Activated T-cell treated with anti-CD3 and anti-CD28 coated beads, Interleukin-2, amount 50 U/mL, for 72 hours (primary cell): Measurements from ENCODE around the gene ITFG1. TPM values are rescaled to one million over a fixed set of nuclear protein-coding genes. Genes with fewer than 3 reads are reported as not detected.
"Not testable (repeated sequence)": the region's sequence is repeated elsewhere in the genome, so short reads cannot be mapped to it uniquely, and the experiment has no call there.

Source experiments
- ATAC-seq, 2 donors: fragments of 150-1000 bp; cut with Tn5 transposase; replicated peaks in 1 of 2; 2 replicates each; pipeline ENCODE4 v1.10.0; 2021; ENCODE audit warnings: moderate library complexity in 2 of 2, mild to moderate bottlenecking in 1 of 2
- DNase-seq, 2 donors: peaks; one replicate each; pipeline ENCODE4 v3.0.0; 2021 to 2022; ENCODE audit warnings: mixed read lengths in 1 of 2
- H3K27ac Mint-ChIP-seq: one replicate; pipeline ENCODE4 v1.8.0; 2022; ENCODE audit warnings: mild to moderate bottlenecking, moderate library complexity, mixed read lengths
- H3K27me3 Mint-ChIP-seq: one replicate; pipeline ENCODE4 v1.8.0; 2022; ENCODE audit warnings: low read depth, mixed read lengths
- H3K36me3 Mint-ChIP-seq, 2 donors: one replicate each; pipeline ENCODE4 v1.8.0; 2022; ENCODE audit warnings: mixed read lengths in 2 of 2, mild to moderate bottlenecking in 1 of 2; ENCODE audit not compliant: insufficient read depth in 2 of 2
- H3K4me1 Mint-ChIP-seq: one replicate; pipeline ENCODE4 v1.8.0; 2022; ENCODE audit warnings: low read depth, mixed read lengths
- H3K4me3 Mint-ChIP-seq, 2 donors: one replicate each; pipeline ENCODE4 v1.8.0; 2022; ENCODE audit warnings: mild to moderate bottlenecking in 2 of 2, mixed read lengths in 2 of 2, moderate library complexity in 2 of 2
- H3K9me3 Mint-ChIP-seq, 2 donors: one replicate each; pipeline ENCODE4 v1.8.0; 2022; ENCODE audit warnings: mixed read lengths in 2 of 2
- total RNA-seq, 2 donors: library from RNA; stranded (reverse); gene quantifications; one replicate each; pipeline ENCODE4 v1.2.3, GENCODE V29; 2022

Gene ITFG1
- total RNA-seq, 2 donors from 2014 or later, result 23.4 to 27.3 TPM

GRCh38 chr16:47141773-47142485 lies 318.9 kb downstream of the ITFG1 start:
- Mint-ChIP-seq H3K4me1 (peaks cover 39% of the 10 kb centered on the region), H3K27me3 (peaks cover 39% of the 10 kb centered on the region), H3K36me3 (peaks cover 0 to 1% of the 10 kb centered on the region in 2 donors), H3K4me3 (peak overlapping the region; percentile 87 to 95), H3K27ac (peak overlapping the region; percentile 79), H3K9me3 (no peaks in the 10 kb centered on the region)
- DNase-seq, result peak; percentile 85 to 87
- peak; percentile 62 to 63 for ATAC-seq

- DNase-seq, result no peak
- Mint-ChIP-seq H3K4me3 (no peak overlapping the region), H3K9me3 (no peaks in the 10 kb centered on the region), H3K27me3 (peaks cover 35% of the 10 kb centered on the region), H3K27ac (no peak overlapping the region), H3K36me3 (peaks cover 0 to 1% of the 10 kb centered on the region in 2 donors), H3K4me1 (peaks cover 46% of the 10 kb centered on the region)
- no peak for ATAC-seq
These were observed 320.2 kb downstream of the ITFG1 start for GRCh38 chr16:47140686-47141085.

- ATAC-seq, result no peak
- Mint-ChIP-seq H3K4me1 (peaks cover 43% of the 10 kb centered on the region), H3K9me3 (no peaks in the 10 kb centered on the region), H3K27me3 (peaks cover 24% of the 10 kb centered on the region), H3K27ac (peak overlapping the region; percentile 26), H3K36me3 (peaks cover 0 to 1% of the 10 kb centered on the region in 2 donors), H3K4me3 (peak overlapping the region in 1 of 2 donors; percentile 40)
- no peak for DNase-seq
These were observed 321.2 kb downstream of the ITFG1 start for GRCh38 chr16:47139561-47140185.

- DNase-seq, H3K36me3 Mint-ChIP-seq, H3K9me3 Mint-ChIP-seq, ATAC-seq: not testable (repeated sequence)
- H3K4me1 Mint-ChIP-seq, result peaks cover 40% of the 10 kb centered on the region
- peak overlapping the region in 1 of 2 donors; percentile 54 for H3K4me3 Mint-ChIP-seq
- H3K27ac Mint-ChIP-seq, result peak overlapping the region; percentile 87
- H3K27me3 Mint-ChIP-seq, result peaks cover 21% of the 10 kb centered on the region
These were observed 322.9 kb downstream of the ITFG1 start for GRCh38 chr16:47137925-47138324.

GRCh38 chr16:47136099-47136842 lies 324.6 kb downstream of the ITFG1 start:
- H3K27ac Mint-ChIP-seq, result peak overlapping the region; percentile 59
- no peaks in the 10 kb centered on the region for H3K9me3 Mint-ChIP-seq
- ATAC-seq (peak; percentile 56 to 74), DNase-seq (peak in 1 of 2 donors; percentile 27)
- peak overlapping the region in 1 of 2 donors; percentile 51 for H3K4me3 Mint-ChIP-seq
- peaks cover 11% of the 10 kb centered on the region for H3K27me3 Mint-ChIP-seq
- no peaks in the 10 kb centered on the region for H3K36me3 Mint-ChIP-seq
- H3K4me1 Mint-ChIP-seq, result peaks cover 26% of the 10 kb centered on the region

GRCh38 chr16:47134550-47134949 lies 326.3 kb downstream of the ITFG1 start:
- ATAC-seq (no peak), DNase-seq (no peak)
- Mint-ChIP-seq H3K9me3 (no peaks in the 10 kb centered on the region), H3K4me1 (peaks cover 30% of the 10 kb centered on the region), H3K27me3 (peaks cover 5% of the 10 kb centered on the region), H3K27ac (no peak overlapping the region), H3K4me3 (no peak overlapping the region), H3K36me3 (no peaks in the 10 kb centered on the region)

GRCh38 chr16:47132308-47132707 lies 328.6 kb downstream of the ITFG1 start:
- no peaks in the 10 kb centered on the region for H3K36me3 Mint-ChIP-seq
- H3K27ac Mint-ChIP-seq, result no peak overlapping the region
- H3K4me1 Mint-ChIP-seq, result peaks cover 14% of the 10 kb centered on the region
- ATAC-seq (peak in 1 of 2 donors; percentile 24), DNase-seq (no peak)
- peaks cover 0 to 1% of the 10 kb centered on the region in 2 donors for H3K9me3 Mint-ChIP-seq
- H3K27me3 Mint-ChIP-seq, result no peaks in the 10 kb centered on the region
- no peak overlapping the region for H3K4me3 Mint-ChIP-seq

- peak in 1 of 2 donors; percentile 39 for ATAC-seq
- H3K36me3 Mint-ChIP-seq, result no peaks in the 10 kb centered on the region
- DNase-seq, result no peak
- H3K9me3 Mint-ChIP-seq, result peaks cover 0 to 1% of the 10 kb centered on the region in 2 donors
- H3K27me3 Mint-ChIP-seq, result no peaks in the 10 kb centered on the region
- H3K4me1 Mint-ChIP-seq, result peaks cover 7% of the 10 kb centered on the region
- peak overlapping the region in 1 of 2 donors; percentile 55 for H3K4me3 Mint-ChIP-seq
- H3K27ac Mint-ChIP-seq, result no peak overlapping the region
These were observed 331.0 kb downstream of the ITFG1 start for GRCh38 chr16:47129755-47130435.

- no peak overlapping the region for H3K4me3 Mint-ChIP-seq
- no peaks in the 10 kb centered on the region for H3K36me3 Mint-ChIP-seq
- no peak for ATAC-seq
- no peak for DNase-seq
- peaks cover 0 to 1% of the 10 kb centered on the region in 2 donors for H3K9me3 Mint-ChIP-seq
- H3K27ac Mint-ChIP-seq, result no peak overlapping the region
- no peaks in the 10 kb centered on the region for H3K27me3 Mint-ChIP-seq
- peaks cover 7% of the 10 kb centered on the region for H3K4me1 Mint-ChIP-seq
These were observed 333.3 kb downstream of the ITFG1 start for GRCh38 chr16:47127541-47127940.

GRCh38 chr16:47125757-47126156 lies 335.1 kb downstream of the ITFG1 start:
- H3K4me1 Mint-ChIP-seq, result peaks cover 7% of the 10 kb centered on the region
- DNase-seq (no peak), ATAC-seq (no peak)
- peaks cover 0 to 1% of the 10 kb centered on the region in 2 donors for H3K9me3 Mint-ChIP-seq
- H3K27me3 Mint-ChIP-seq, result no peaks in the 10 kb centered on the region
- no peak overlapping the region for H3K27ac Mint-ChIP-seq
- H3K4me3 Mint-ChIP-seq, result no peak overlapping the region
- no peaks in the 10 kb centered on the region for H3K36me3 Mint-ChIP-seq

- Mint-ChIP-seq H3K27ac (no peak overlapping the region), H3K4me1 (peaks cover 15% of the 10 kb centered on the region), H3K36me3 (peaks cover 0 to 7% of the 10 kb centered on the region in 2 donors), H3K27me3 (peaks cover 10% of the 10 kb centered on the region), H3K4me3 (no peak overlapping the region), H3K9me3 (no peaks in the 10 kb centered on the region)
- peak; percentile 41 for ATAC-seq
- DNase-seq, result no peak
These were observed 347.7 kb downstream of the ITFG1 start for GRCh38 chr16:47113130-47113529.

- Mint-ChIP-seq H3K4me3 (no peak overlapping the region), H3K36me3 (no peaks in the 10 kb centered on the region), H3K27ac (no peak overlapping the region), H3K27me3 (no peaks in the 10 kb centered on the region), H3K9me3 (no peaks in the 10 kb centered on the region), H3K4me1 (peaks cover 15% of the 10 kb centered on the region)
- DNase-seq (no peak), ATAC-seq (no peak)
These were observed 349.9 kb downstream of the ITFG1 start for GRCh38 chr16:47110939-47111338.
